Measurements from ENCODE around the gene TSPAN9.

DNA sequence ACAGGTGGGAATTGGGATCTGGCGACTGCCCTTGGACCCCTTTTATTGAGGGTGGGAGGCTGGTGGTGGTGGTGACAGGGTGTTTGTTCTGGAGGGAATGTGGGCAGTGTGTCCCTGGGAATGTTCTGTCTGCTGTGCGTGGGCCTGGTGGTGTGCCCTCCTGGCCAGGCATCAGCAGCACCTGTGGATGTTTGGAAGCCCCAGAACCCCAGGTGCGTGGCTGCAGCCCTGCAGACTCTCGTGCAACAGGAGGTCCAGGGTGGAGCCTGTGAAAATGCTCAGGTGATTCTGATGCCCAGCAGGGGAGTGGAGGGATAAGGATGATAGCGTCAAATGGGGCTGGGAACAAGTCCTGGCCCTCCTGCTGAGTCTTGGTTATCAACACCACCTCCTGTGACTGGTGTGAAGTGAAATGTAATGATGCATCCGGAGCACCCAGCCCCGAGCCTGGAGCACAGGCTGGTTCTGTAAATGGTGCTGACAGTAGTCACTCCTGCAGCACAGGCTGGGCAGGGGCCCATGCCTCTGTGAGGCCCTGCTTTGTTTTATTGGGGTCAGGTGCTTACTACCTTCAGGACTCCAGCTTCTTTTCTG is 176.6 kb downstream of the TSPAN9 start:
- TF ChIP-seq POLR2AphosphoS5 (IDR thresholded peaks at IDR 0.05; ENCODE audit: low read depth, low read length): no peak
- no peak for TF ChIP-seq SIN3A (IDR thresholded peaks at IDR 0.05; ENCODE audit: borderline replicate concordance, insufficient read depth, low read length)
